ENCODE results near the gene C10orf105.

The C10orf105 gene

GRCh38 chr10:71715860-71716259 is 3.7 kb downstream of the C10orf105 start:
- no peak for DNase-seq

GRCh38 chr10:71715026-71715425 is 4.6 kb downstream of the C10orf105 start:
- no peak for DNase-seq

DNA sequence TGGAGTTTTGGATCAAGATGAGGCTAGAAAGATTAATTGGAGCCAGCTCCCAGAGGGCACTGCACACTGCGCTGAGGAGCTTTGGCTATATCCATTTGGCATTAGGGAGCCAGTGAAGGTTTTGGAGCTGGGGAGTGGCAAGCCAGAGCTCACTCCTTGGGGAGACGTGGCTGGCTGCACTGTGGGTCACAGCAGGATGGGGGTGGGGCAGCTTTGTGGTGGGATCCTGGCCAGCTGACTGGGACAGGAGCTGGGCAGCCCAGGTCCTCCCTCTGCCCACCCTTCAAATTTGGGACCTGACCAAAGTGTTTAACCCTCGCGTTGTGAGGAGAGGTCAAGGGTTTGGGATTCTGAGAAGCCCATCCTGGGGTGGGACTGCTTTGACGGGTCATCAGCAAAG is 5.0 kb downstream of the C10orf105 start:
- no peak for DNase-seq

DNA sequence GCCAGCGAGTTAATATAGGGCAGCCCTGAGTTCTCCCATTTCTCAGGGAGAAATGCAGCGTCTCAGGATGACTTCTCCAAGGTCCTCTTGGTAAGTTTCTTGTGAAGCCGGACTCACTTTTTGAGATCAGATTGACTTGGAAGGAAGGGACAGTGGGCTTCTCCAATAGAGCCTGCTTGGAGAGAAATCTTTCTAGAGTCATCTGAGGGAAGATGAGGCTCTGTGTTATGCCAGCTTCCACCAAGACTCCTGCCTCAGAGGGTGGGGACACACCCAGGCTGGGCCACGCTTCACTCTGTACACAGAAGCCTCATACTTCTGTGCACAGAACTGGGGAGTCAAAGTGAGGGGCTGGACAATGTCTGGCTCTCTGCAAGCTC is 5.6 kb downstream of the C10orf105 start:
- DNase-seq: no peak

DNA sequence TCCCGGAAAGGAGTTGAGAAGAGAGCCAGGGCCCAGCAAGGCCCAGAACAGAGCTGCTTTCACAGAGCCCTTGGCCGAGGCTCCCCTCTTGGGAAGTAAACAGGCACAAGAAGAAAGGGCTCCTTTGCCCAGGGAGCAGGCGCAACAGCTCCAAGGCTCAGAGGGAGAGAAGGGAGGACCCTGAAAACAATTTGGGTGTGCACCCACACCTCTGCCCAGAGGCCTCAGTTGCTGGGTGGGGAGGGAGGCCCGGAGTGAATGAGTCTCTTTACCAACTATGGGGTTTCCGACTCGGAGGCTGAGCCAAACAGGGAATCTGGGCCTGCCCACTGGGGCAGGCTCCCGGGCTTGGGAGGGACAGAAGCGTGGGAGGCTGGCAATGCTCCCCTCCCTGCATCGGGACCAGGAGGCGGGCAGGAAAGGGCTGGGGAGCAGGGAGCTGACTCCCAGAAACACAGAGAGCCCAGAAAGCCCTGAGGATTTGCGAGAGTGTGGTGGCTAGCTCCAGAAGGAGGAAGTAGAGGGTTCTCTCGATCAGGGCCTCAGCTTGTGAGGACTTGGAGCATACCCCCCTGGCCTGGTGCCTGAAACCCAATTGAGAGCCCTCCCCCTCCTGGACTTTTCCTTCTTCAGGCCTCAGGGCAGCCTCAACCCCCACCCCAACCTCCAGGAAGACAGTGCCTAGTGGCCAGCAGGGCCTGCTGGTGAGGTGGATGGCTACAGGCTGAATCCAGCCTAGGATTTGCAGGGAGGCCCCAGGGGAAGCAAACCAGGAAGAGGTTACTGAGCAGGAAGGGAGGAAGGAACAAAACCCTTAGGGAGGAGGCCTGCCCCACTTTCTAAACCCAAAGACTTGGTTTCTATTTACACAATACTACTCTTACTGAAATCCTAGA is 6.2 kb downstream of the C10orf105 start:
- no peak for DNase-seq

DNA sequence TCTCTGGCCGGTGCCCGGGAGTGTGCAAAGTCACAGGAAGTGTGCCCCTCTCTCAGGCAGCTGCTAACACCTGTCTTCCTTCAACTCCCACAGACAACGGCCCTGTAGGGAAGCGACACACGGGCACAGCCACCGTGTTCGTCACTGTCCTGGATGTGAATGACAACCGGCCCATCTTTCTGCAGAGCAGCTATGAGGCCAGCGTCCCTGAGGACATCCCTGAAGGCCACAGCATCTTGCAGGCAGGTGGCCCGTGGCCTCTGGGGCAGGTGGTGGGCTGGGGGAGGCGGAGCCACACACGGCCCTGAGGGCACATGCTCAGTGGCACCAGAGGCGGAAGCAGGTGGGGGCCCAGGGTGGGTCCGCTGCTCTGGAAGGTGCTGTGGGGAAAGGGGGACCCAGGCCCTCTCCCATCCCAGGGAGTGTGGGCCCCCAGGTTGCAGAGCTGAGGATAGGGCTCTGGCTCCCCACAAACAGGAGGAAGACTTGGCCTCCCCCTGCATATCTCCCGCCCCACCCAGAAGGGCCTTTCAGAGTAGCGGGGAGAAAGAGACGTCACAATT is 6.9 kb downstream of the C10orf105 start:
- no peak for DNase-seq

DNA sequence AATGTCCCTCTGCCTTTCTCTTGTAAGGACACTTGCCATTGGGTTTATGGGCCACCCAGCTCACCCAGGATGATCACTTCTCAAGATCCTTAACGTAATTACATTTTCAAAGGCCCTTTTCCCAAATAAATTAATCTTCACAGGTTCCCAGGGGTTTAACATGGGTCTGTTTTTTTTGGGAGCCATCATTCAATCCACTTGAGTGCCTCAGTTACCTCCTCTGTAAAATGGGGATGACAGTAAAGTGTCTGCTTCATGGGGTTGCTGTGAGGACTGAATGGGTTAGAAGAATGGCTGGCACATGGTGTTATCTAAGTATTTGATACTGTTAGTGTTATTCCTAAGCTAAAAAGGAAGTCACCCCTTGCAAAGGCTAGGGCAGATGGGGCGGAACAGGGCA is 7.4 kb downstream of the C10orf105 start:
- DNase-seq: no peak

GRCh38 chr10:71711052-71711623 is 8.4 kb downstream of the C10orf105 start:
- no peak for DNase-seq

DNA sequence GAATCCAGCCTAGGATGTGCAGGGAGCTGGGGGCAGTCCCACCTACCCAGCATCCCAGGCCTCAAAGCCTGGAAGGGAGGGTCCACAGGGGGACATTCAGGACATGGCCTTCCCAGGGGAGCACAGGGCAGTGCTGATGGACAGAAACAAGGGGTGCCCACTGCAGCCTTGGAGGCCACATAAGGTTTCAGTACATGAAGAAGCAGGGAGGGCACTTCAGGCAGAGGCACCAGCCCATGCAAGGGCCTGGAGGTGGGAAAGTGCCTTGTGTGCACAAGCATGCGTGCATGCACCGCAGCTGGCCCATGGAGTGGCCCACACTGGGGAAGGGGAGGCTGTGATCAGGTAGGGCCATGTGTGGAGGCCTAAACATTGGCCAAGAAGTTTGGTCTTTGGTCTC is 9.1 kb downstream of the C10orf105 start:
- no peak for DNase-seq

DNA sequence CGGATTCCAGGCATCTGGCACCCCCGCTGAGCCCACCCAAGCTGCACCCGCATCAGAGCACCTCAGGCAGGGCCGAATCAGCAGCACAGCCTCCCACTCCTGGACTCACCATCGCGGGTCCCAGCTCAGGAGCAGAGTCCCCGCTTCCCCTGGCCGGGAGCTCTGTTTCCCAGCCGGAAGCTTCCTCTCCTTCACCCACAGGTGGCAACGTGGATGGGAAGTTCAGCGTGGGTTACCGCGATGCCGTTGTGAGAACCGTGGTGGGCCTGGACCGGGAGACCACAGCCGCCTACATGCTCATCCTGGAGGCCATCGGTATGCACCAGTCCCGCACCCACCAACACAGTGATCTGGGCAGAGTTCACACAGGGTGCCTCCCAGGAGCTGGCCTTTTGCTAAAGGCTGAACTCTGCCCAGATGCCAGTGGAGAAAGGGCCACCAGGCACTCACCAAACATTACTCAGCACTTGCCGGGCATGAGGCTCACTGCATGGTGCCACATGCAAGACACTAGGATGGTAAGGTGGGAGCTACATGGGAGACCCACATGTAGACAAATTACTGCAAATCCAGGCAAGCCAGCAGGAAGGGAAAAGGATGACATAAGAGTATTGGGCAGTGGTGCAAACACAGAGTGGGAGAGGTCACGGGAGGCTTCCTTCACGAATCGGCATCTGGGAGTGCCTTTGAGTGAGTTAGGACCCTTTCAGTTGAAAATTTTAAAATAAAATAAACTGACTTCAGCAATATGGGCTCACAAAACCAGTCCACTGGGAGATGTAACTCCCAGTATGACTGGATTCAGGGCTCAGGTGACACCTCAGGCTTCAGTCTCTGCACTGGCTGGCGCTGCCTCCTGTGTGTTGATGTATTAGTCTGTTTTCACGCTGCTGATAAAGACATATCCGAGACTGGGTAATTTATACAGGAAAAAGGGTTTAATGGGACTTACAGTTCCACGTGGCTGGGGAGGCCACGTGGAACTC is 10.4 kb downstream of the C10orf105 start:
- DNase-seq: no peak

DNA sequence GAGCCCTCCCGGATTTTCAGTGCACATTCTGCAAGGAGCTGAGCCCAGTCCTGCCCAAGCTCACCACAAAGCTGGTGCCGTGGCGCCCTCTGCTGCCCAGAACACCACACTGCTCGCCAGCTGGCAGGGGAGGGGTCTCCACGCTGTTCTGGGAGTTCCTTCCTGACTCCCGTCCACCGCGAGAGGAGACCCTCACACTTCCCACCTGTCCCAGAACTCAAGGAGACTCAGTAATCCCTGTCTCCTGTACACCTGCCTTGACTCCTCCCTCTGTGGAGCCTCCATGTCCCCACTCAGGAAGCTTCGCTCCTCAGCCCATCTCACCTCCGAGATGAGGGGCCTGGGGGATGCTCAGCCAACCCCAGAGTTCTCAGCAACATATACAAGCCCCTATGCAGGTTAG is 11.3 kb downstream of the C10orf105 start:
- DNase-seq: peak; percentile 32

- no peak for DNase-seq
Measured at GRCh38 chr10:71707240-71707789, 12.3 kb downstream of the C10orf105 start.

- DNase-seq: no peak
Measured at GRCh38 chr10:71706216-71707121, 13.1 kb downstream of the C10orf105 start.

DNA sequence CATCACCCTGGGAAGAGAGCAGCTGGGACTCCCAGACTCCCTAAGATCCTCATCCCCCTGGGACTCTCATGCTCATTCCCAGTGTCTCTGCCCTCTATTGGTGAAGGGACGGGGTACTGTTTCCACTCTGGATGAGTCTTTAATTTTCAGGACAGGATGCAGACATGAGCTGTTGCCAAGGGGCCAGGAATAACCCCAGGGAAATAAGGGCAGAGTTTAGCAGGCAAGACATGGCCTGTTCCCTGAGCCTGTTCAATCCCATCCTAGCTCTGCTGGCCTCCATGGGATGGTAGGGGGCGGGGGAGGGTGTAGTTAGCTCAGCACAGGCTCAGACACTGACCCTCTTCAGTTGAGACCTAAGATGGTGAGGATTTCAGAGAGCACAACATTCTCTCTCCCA is 14.0 kb downstream of the C10orf105 start:
- DNase-seq: no peak

- no peak for DNase-seq
Measured at GRCh38 chr10:71704816-71705215, 14.8 kb downstream of the C10orf105 start.

DNA sequence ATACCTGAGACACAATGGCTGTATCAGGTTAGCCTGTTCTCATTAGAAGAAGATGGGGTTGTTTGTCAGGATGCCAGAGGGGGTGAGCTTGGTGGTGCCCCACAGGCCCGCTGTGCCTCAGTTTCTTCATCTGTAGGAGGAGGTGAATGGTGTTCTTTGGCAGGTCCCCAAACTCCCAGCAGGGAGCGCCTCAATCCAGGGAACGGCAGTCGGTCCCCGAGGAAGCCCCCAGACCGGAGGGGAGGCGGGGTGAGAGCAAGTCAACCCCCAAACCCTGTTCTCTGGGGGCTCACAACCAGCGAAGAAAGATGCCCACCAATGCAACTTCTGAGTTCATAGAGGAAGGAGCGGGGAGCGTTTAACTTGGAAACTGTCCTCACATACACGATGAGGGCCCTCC is 16.0 kb downstream of the C10orf105 start:
- DNase-seq: no peak

- no peak for DNase-seq
Measured at GRCh38 chr10:71701496-71702132, 18.0 kb downstream of the C10orf105 start.

- DNase-seq: no peak
Measured at GRCh38 chr10:71700731-71701368, 18.7 kb downstream of the C10orf105 start.

- no peak for DNase-seq
Measured at GRCh38 chr10:71698737-71699136, 20.8 kb downstream of the C10orf105 start.

GRCh38 chr10:71697938-71698709 is 21.5 kb downstream of the C10orf105 start:
- no peak for DNase-seq

Data from NCI-H2227 treated with DMSO at 0.1 percent for 48 hours (cell line).